PFSK-1 (cell line): ENCODE data around the gene ACTL7B.

ENCODE experiments used
- POLR2AphosphoS5 ChIP-seq: IDR thresholded peaks from 2 replicates; pipeline ENCODE4 v1.6.1; 2012; ENCODE audit warnings: low read depth, mild to moderate bottlenecking, control low read depth, low read length, moderate library complexity
- SIN3A ChIP-seq: IDR thresholded peaks from 2 replicates; pipeline ENCODE4 v1.6.1; 2012; ENCODE audit warnings: mild to moderate bottlenecking, low read length, moderate library complexity, borderline replicate concordance; ENCODE audit not compliant: insufficient read depth
- TAF1 ChIP-seq: IDR thresholded peaks from 2 replicates; pipeline ENCODE4 v1.6.1; 2012; ENCODE audit warnings: low read length, control low read depth, borderline replicate concordance; ENCODE audit not compliant: insufficient read depth
- TF ChIP-seq, protein P1 (sequence below), 2 experiments: IDR thresholded peaks; 2 replicates each; pipeline versions ENCODE4 v1.6.1 to v1.8.0; 2011 to 2012; ENCODE audit warnings: low read depth in 2 of 2, low read length in 2 of 2, control low read depth in 1 of 2, inconsistent platforms in 1 of 2, mild to moderate bottlenecking in 1 of 2, moderate library complexity in 1 of 2; ENCODE audit not compliant: insufficient read depth in 1 of 2

GRCh38 chr9:108813951-108814601, 41.7 kb downstream of the ACTL7B start:
- TF ChIP-seq POLR2AphosphoS5 (no peak), SIN3A (no peak), TAF1 (no peak)
- TF ChIP-seq, protein P1, sequence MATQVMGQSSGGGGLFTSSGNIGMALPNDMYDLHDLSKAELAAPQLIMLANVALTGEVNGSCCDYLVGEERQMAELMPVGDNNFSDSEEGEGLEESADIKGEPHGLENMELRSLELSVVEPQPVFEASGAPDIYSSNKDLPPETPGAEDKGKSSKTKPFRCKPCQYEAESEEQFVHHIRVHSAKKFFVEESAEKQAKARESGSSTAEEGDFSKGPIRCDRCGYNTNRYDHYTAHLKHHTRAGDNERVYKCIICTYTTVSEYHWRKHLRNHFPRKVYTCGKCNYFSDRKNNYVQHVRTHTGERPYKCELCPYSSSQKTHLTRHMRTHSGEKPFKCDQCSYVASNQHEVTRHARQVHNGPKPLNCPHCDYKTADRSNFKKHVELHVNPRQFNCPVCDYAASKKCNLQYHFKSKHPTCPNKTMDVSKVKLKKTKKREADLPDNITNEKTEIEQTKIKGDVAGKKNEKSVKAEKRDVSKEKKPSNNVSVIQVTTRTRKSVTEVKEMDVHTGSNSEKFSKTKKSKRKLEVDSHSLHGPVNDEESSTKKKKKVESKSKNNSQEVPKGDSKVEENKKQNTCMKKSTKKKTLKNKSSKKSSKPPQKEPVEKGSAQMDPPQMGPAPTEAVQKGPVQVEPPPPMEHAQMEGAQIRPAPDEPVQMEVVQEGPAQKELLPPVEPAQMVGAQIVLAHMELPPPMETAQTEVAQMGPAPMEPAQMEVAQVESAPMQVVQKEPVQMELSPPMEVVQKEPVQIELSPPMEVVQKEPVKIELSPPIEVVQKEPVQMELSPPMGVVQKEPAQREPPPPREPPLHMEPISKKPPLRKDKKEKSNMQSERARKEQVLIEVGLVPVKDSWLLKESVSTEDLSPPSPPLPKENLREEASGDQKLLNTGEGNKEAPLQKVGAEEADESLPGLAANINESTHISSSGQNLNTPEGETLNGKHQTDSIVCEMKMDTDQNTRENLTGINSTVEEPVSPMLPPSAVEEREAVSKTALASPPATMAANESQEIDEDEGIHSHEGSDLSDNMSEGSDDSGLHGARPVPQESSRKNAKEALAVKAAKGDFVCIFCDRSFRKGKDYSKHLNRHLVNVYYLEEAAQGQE (IDR thresholded peaks at IDR 0.05; ENCODE audit: insufficient read depth in 1 of 2, low read depth in 2 of 2, low read length in 2 of 2) = no peak
